HL-60 (cell line): ENCODE results near the gene TLCD4.

Experiments used
- DNase-seq, 2 experiments: peaks; one replicate each; pipeline ENCODE4 v3.0.0-alpha.2; 2010 to 2020; ENCODE audit warnings: low read depth in 1 of 2, low spot score in 1 of 2
- H3K27ac ChIP-seq: fragments of 250-450 bp; sonication (Bioruptor Pico); replicated peaks from 2 replicates; pipeline ENCODE4 v1.5.1; 2020; ENCODE audit warnings: mild to moderate bottlenecking, moderate library complexity
- H3K27me3 ChIP-seq: fragments of 250-450 bp; sonication (Bioruptor Pico); 2 replicates; pipeline ENCODE4 v1.5.1; 2021; ENCODE audit warnings: mild to moderate bottlenecking, moderate library complexity; ENCODE audit not compliant: insufficient read depth, poor library complexity, severe bottlenecking
- H3K4me3 ChIP-seq: replicated peaks from 2 replicates; pipeline ENCODE4 v1.5.1; 2011; ENCODE audit warnings: mild to moderate bottlenecking, control low read depth, low read length; ENCODE audit not compliant: insufficient read depth
- CTCF ChIP-seq: IDR thresholded peaks from one replicate; pipeline ENCODE4 v1.5.1; 2011; ENCODE audit warnings: low read length, control low read depth, inconsistent platforms; ENCODE audit not compliant: insufficient read depth
- GABPA ChIP-seq: IDR thresholded peaks from 2 replicates; pipeline ENCODE4 v1.6.1; 2012; ENCODE audit warnings: low read depth
- POLR2AphosphoS5 ChIP-seq: IDR thresholded peaks from 2 replicates; pipeline ENCODE4 v1.6.1; 2012; ENCODE audit warnings: low read depth
- REST ChIP-seq: IDR thresholded peaks from 2 replicates; pipeline ENCODE4 v1.6.1; 2012; ENCODE audit warnings: low read depth; ENCODE audit not compliant: insufficient replicate concordance
- SPI1 ChIP-seq: IDR thresholded peaks from 2 replicates; pipeline ENCODE4 v1.6.1; 2012; ENCODE audit warnings: low read depth, mild to moderate bottlenecking, borderline replicate concordance

Gene TLCD4

GRCh38 chr1:95111014-95111413, 6.1 kb upstream of the TLCD4 start:
- TF ChIP-seq POLR2AphosphoS5: no peak
- no peak for TF ChIP-seq REST
- TF ChIP-seq GABPA: no peak
- no peak for TF ChIP-seq SPI1
- no peak for TF ChIP-seq CTCF
- no peak for DNase-seq
- Histone ChIP-seq H3K27ac (no peak overlapping the region), H3K27me3 (peaks cover 4% of the 10 kb centered on the region), H3K4me3 (no peak overlapping the region)

- Histone ChIP-seq H3K4me3 (no peak overlapping the region), H3K27me3 (peaks cover 11% of the 10 kb centered on the region), H3K27ac (no peak overlapping the region)
- TF ChIP-seq GABPA (no peak), SPI1 (no peak), POLR2AphosphoS5 (no peak), CTCF (no peak), REST (no peak)
- no peak for DNase-seq
Measured at GRCh38 chr1:95113684-95114083, 3.5 kb upstream of the TLCD4 start.

- H3K27me3 ChIP-seq: peaks cover 16% of the 10 kb centered on the region
- TF ChIP-seq CTCF: no peak
- TF ChIP-seq GABPA: no peak
- no peak for TF ChIP-seq POLR2AphosphoS5
- no peak for TF ChIP-seq SPI1
- no peak for TF ChIP-seq REST
- H3K27ac ChIP-seq: no peak overlapping the region
- peak; percentile 57 to 73 for DNase-seq
- no peak overlapping the region for H3K4me3 ChIP-seq
Measured at GRCh38 chr1:95115708-95116137, 1.4 kb upstream of the TLCD4 start.
